K562 (cell line): ENCODE results near the gene RTBDN. TPM values are rescaled to one million over a fixed set of nuclear protein-coding genes. Genes with fewer than 3 reads are reported as not detected.

Experiments
- microRNA-seq: library from miRNA; unstranded; fragments of <30 nt; microRNA quantifications from one replicate; pipeline ENCODE4, GENCODE V29; 2018; ENCODE audit warnings: borderline microRNAs expressed
- polyA plus RNA-seq, 8 experiments: library from polyadenylated mRNA; depleted of rRNA in 4 of 8; stranded (reverse) in 5 of 8; unstranded in 3 of 8; fragments of >200 nt; fragmentation: Nextera tagmentation in 2 of 8; fragmentation: Illumina TruSeq in 1 of 8; extraction: Ambion mirVana in 2 of 8; extraction: Trizol in 1 of 8; gene quantifications; 2 replicates each; pipeline versions ENCODE4 v1.2.1 to v1.2.3, GENCODE V29; 2011 to 2014; ENCODE audit warnings: inconsistent platforms in 1 of 8, missing spikeins in 1 of 8
- small RNA-seq: library from RNA; depleted of rRNA; stranded (forward); fragments of <200 nt; gene quantifications from one replicate; pipeline ENCODE3, GENCODE V24; 2014
- total RNA-seq, 7 experiments: library from RNA; depleted of rRNA in 6 of 7; stranded (reverse); fragments of >200 nt in 6 of 7; fragmentation: Illumina TruSeq in 2 of 7; extraction: Trizol in 2 of 7; gene quantifications; 2 replicates each; pipeline versions ENCODE4 v1.2.1 to v1.2.3, GENCODE V29; 2011 to 2021; ENCODE audit warnings: low replicate concordance in 1 of 7

Gene RTBDN
- total and polyA plus RNA-seq, 9 of the 15 experiments (the other 6 are each of a cell fraction or from before 2014, with no cell fraction given), result 0.20 to 2.3 (median 0.72) TPM; not detected in 1

Small RNA genes within 50 kb of the gene (microRNA-seq; reads per million reads assigned to microRNA genes)
- not detected for gene MIR5684
- not detected for gene MIR6794

Small RNA genes within 50 kb of the gene (small RNA-seq; reads per million reads assigned to genes)
- gene MIR5684 (not detected), gene MIR6794 (not detected)

Other genes starting within 250 kb of the RTBDN start
Only the 7 nearest of the 27 such genes appear.
- 74.7 and 94.7 TPM in 2 replicates for gene JUNB, start 43.1 kb downstream of the RTBDN start, total RNA-seq (2014; rRNA removed)
- gene JUNB, start 43.1 kb downstream of the RTBDN start, total RNA-seq (2014; rRNA removed; fragmentation: Illumina TruSeq; extraction: Trizol), result 1.7 and 1.9 TPM in 2 replicates
- 13.1 and 15.6 TPM in 2 replicates for gene JUNB, start 43.1 kb downstream of the RTBDN start, total RNA-seq (2015; rRNA removed; fragmentation: Illumina TruSeq; extraction: Trizol)
- 61.7 and 73.9 TPM in 2 replicates for gene JUNB, start 43.1 kb downstream of the RTBDN start, total RNA-seq (2021)
- gene JUNB, start 43.1 kb downstream of the RTBDN start, polyA plus RNA-seq (2011; rRNA removed), result 15.9 and 19.8 TPM in 2 replicates
- 4.4 and 19.9 TPM in 2 replicates for gene JUNB, start 43.1 kb downstream of the RTBDN start, polyA plus RNA-seq (2014; fragmentation: Illumina TruSeq; extraction: Trizol)
- gene JUNB, start 43.1 kb downstream of the RTBDN start, polyA plus RNA-seq (2014; fragmentation: Nextera tagmentation; extraction: Ambion mirVana), result under 1 TPM; 0.23 to 0.56 TPM
- gene JUNB, start 43.1 kb downstream of the RTBDN start, polyA plus RNA-seq (2014; rRNA removed), result 88.1 and 89.6 TPM in 2 replicates
- 416 and 546 TPM in 2 replicates for gene PRDX2, start 32.8 kb downstream of the RTBDN start, total RNA-seq (2014; rRNA removed)
- gene PRDX2, start 32.8 kb downstream of the RTBDN start, total RNA-seq (2014; rRNA removed; fragmentation: Illumina TruSeq; extraction: Trizol), result 152 and 249 TPM in 2 replicates
- 343 and 347 TPM in 2 replicates for gene PRDX2, start 32.8 kb downstream of the RTBDN start, total RNA-seq (2015; rRNA removed; fragmentation: Illumina TruSeq; extraction: Trizol)
- 415 and 416 TPM in 2 replicates for gene PRDX2, start 32.8 kb downstream of the RTBDN start, total RNA-seq (2021)
- 206 and 256 TPM in 2 replicates for gene PRDX2, start 32.8 kb downstream of the RTBDN start, polyA plus RNA-seq (2011; rRNA removed)
- gene PRDX2, start 32.8 kb downstream of the RTBDN start, polyA plus RNA-seq (2014; fragmentation: Illumina TruSeq; extraction: Trizol), result 650 and 698 TPM in 2 replicates
- gene PRDX2, start 32.8 kb downstream of the RTBDN start, polyA plus RNA-seq (2014; fragmentation: Nextera tagmentation; extraction: Ambion mirVana), result 1,000 to 10,000 TPM in 1 of 2 experiments, 100 to 1,000 TPM in 1; 938 to 1,183 TPM
- 280 and 401 TPM in 2 replicates for gene PRDX2, start 32.8 kb downstream of the RTBDN start, polyA plus RNA-seq (2014; rRNA removed)
- 0.37 TPM in 1 of 2 replicates, not detected in the other for gene THSD8, start 32.5 kb downstream of the RTBDN start, total RNA-seq (2014; rRNA removed)
- gene THSD8, start 32.5 kb downstream of the RTBDN start, total RNA-seq (2014; rRNA removed; fragmentation: Illumina TruSeq; extraction: Trizol), result 16.2 and 27.6 TPM in 2 replicates
- gene THSD8, start 32.5 kb downstream of the RTBDN start, total RNA-seq (2015; rRNA removed; fragmentation: Illumina TruSeq; extraction: Trizol), result 8.4 TPM in 1 of 2 replicates, not detected in the other
- gene THSD8, start 32.5 kb downstream of the RTBDN start, total RNA-seq (2021), result 42.4 and 49.3 TPM in 2 replicates
- 11.9 and 13.4 TPM in 2 replicates for gene THSD8, start 32.5 kb downstream of the RTBDN start, polyA plus RNA-seq (2011; rRNA removed)
- 3.5 and 28.6 TPM in 2 replicates for gene THSD8, start 32.5 kb downstream of the RTBDN start, polyA plus RNA-seq (2014; fragmentation: Illumina TruSeq; extraction: Trizol)
- 10 to 100 TPM; 13.2 to 19.9 TPM for gene THSD8, start 32.5 kb downstream of the RTBDN start, polyA plus RNA-seq (2014; fragmentation: Nextera tagmentation; extraction: Ambion mirVana)
- not detected in 2 replicates for gene THSD8, start 32.5 kb downstream of the RTBDN start, polyA plus RNA-seq (2014; rRNA removed)
- gene RNASEH2A, start 28.0 kb downstream of the RTBDN start, total RNA-seq (2014; rRNA removed), result 62.7 and 80.8 TPM in 2 replicates
- 36.7 TPM in 2 replicates for gene RNASEH2A, start 28.0 kb downstream of the RTBDN start, total RNA-seq (2014; rRNA removed; fragmentation: Illumina TruSeq; extraction: Trizol)
- gene RNASEH2A, start 28.0 kb downstream of the RTBDN start, total RNA-seq (2015; rRNA removed; fragmentation: Illumina TruSeq; extraction: Trizol), result 60.2 and 61.7 TPM in 2 replicates
- gene RNASEH2A, start 28.0 kb downstream of the RTBDN start, total RNA-seq (2021), result 53.9 and 64.1 TPM in 2 replicates
- gene RNASEH2A, start 28.0 kb downstream of the RTBDN start, polyA plus RNA-seq (2011; rRNA removed), result 60.7 and 62.8 TPM in 2 replicates
- gene RNASEH2A, start 28.0 kb downstream of the RTBDN start, polyA plus RNA-seq (2014; fragmentation: Illumina TruSeq; extraction: Trizol), result 46.9 and 74.6 TPM in 2 replicates
- 10 to 100 TPM; 22.3 to 34.6 TPM for gene RNASEH2A, start 28.0 kb downstream of the RTBDN start, polyA plus RNA-seq (2014; fragmentation: Nextera tagmentation; extraction: Ambion mirVana)
- 78.0 and 107 TPM in 2 replicates for gene RNASEH2A, start 28.0 kb downstream of the RTBDN start, polyA plus RNA-seq (2014; rRNA removed)
- gene MAST1, start 3.9 kb upstream of the RTBDN start, total RNA-seq (2014; rRNA removed), result 3.9 and 5.7 TPM in 2 replicates
- 1.9 and 2.8 TPM in 2 replicates for gene MAST1, start 3.9 kb upstream of the RTBDN start, total RNA-seq (2014; rRNA removed; fragmentation: Illumina TruSeq; extraction: Trizol)
- 2.9 and 3.1 TPM in 2 replicates for gene MAST1, start 3.9 kb upstream of the RTBDN start, total RNA-seq (2015; rRNA removed; fragmentation: Illumina TruSeq; extraction: Trizol)
- 10.3 and 12.1 TPM in 2 replicates for gene MAST1, start 3.9 kb upstream of the RTBDN start, total RNA-seq (2021)
- gene MAST1, start 3.9 kb upstream of the RTBDN start, polyA plus RNA-seq (2011; rRNA removed), result 8.2 and 17.4 TPM in 2 replicates
- gene MAST1, start 3.9 kb upstream of the RTBDN start, polyA plus RNA-seq (2014; fragmentation: Illumina TruSeq; extraction: Trizol), result 6.4 and 8.8 TPM in 2 replicates
- under 1 TPM; 0.48 to 0.67 TPM for gene MAST1, start 3.9 kb upstream of the RTBDN start, polyA plus RNA-seq (2014; fragmentation: Nextera tagmentation; extraction: Ambion mirVana)
- 7.6 and 10.5 TPM in 2 replicates for gene MAST1, start 3.9 kb upstream of the RTBDN start, polyA plus RNA-seq (2014; rRNA removed)
- 20.1 and 22.1 TPM in 2 replicates for gene DNASE2, start 46.9 kb upstream of the RTBDN start, total RNA-seq (2014; rRNA removed)
- gene DNASE2, start 46.9 kb upstream of the RTBDN start, total RNA-seq (2014; rRNA removed; fragmentation: Illumina TruSeq; extraction: Trizol), result 15.4 and 17.4 TPM in 2 replicates
- gene DNASE2, start 46.9 kb upstream of the RTBDN start, total RNA-seq (2015; rRNA removed; fragmentation: Illumina TruSeq; extraction: Trizol), result 17.8 and 20.2 TPM in 2 replicates
- gene DNASE2, start 46.9 kb upstream of the RTBDN start, total RNA-seq (2021), result 21.1 and 25.4 TPM in 2 replicates
- 19.0 and 38.0 TPM in 2 replicates for gene DNASE2, start 46.9 kb upstream of the RTBDN start, polyA plus RNA-seq (2011; rRNA removed)
- 20.3 and 31.2 TPM in 2 replicates for gene DNASE2, start 46.9 kb upstream of the RTBDN start, polyA plus RNA-seq (2014; fragmentation: Illumina TruSeq; extraction: Trizol)
- 1 to 10 TPM; 4.4 to 6.1 TPM for gene DNASE2, start 46.9 kb upstream of the RTBDN start, polyA plus RNA-seq (2014; fragmentation: Nextera tagmentation; extraction: Ambion mirVana)
- 27.0 and 29.8 TPM in 2 replicates for gene DNASE2, start 46.9 kb upstream of the RTBDN start, polyA plus RNA-seq (2014; rRNA removed)
- 163 and 229 TPM in 2 replicates for gene KLF1, start 52.6 kb upstream of the RTBDN start, total RNA-seq (2014; rRNA removed)
- 26.9 and 40.3 TPM in 2 replicates for gene KLF1, start 52.6 kb upstream of the RTBDN start, total RNA-seq (2014; rRNA removed; fragmentation: Illumina TruSeq; extraction: Trizol)
- gene KLF1, start 52.6 kb upstream of the RTBDN start, total RNA-seq (2015; rRNA removed; fragmentation: Illumina TruSeq; extraction: Trizol), result 76.4 and 81.8 TPM in 2 replicates
- gene KLF1, start 52.6 kb upstream of the RTBDN start, total RNA-seq (2021), result 144 and 168 TPM in 2 replicates
- gene KLF1, start 52.6 kb upstream of the RTBDN start, polyA plus RNA-seq (2011; rRNA removed), result 47.3 and 58.8 TPM in 2 replicates
- gene KLF1, start 52.6 kb upstream of the RTBDN start, polyA plus RNA-seq (2014; fragmentation: Illumina TruSeq; extraction: Trizol), result 38.0 and 76.5 TPM in 2 replicates
- gene KLF1, start 52.6 kb upstream of the RTBDN start, polyA plus RNA-seq (2014; fragmentation: Nextera tagmentation; extraction: Ambion mirVana), result 1 to 10 TPM; 8.4 to 9.3 TPM
- gene KLF1, start 52.6 kb upstream of the RTBDN start, polyA plus RNA-seq (2014; rRNA removed), result 111 and 113 TPM in 2 replicates